Neural cell (in vitro differentiated cells): ENCODE data around the gene NKD2. TPM values are rescaled to one million over a fixed set of nuclear protein-coding genes. Genes with fewer than 3 reads are reported as not detected.

Source experiments
- H2AFZ ChIP-seq: fragments of 200-600, 300-800 bp; sonication (generic), shearing (Covaris generic); 2 replicates; pipeline ENCODE4 v1.6.0; 2014; ENCODE audit warnings: low read depth, mild to moderate bottlenecking, antibody characterized with exemption, low read length, moderate library complexity
- H3F3A ChIP-seq: fragments of 200-600 bp; shearing (Covaris generic); 2 replicates; pipeline ENCODE4 v1.6.1; 2016; ENCODE audit warnings: mild to moderate bottlenecking, moderate library complexity, mixed read lengths, antibody characterized with exemption, low read length; ENCODE audit not compliant: insufficient read depth, poor library complexity, severe bottlenecking
- H3K27ac ChIP-seq: fragments of 200-600, 300-800 bp; sonication (generic), shearing (Covaris generic); 2 replicates; pipeline ENCODE4 v1.5.1; 2014; ENCODE audit warnings: mild to moderate bottlenecking, low read length, moderate library complexity
- H3K27me3 ChIP-seq: fragments of 300-800, 200-600 bp; sonication (generic), shearing (Covaris generic); 2 replicates; pipeline ENCODE4 v1.6.0; 2014; ENCODE audit warnings: mild to moderate bottlenecking, low read depth, low read length, moderate library complexity; ENCODE audit not compliant: insufficient read depth
- H3K36me3 ChIP-seq: fragments of 300-800, 200-600 bp; sonication (generic), shearing (Covaris generic); 2 replicates; pipeline ENCODE4 v1.5.1; 2014; ENCODE audit warnings: mild to moderate bottlenecking, antibody characterized with exemption, low read length, moderate library complexity; ENCODE audit not compliant: insufficient read depth
- H3K4me2 ChIP-seq: fragments of 300-800, 200-600 bp; sonication (generic), shearing (Covaris generic); 2 replicates; pipeline ENCODE4 v1.6.0; 2014; ENCODE audit warnings: mild to moderate bottlenecking, low read length
- H3K4me3 ChIP-seq: fragments of 300-800, 200-600 bp; sonication (generic), shearing (Covaris generic); 2 replicates; pipeline ENCODE4 v1.5.1; 2014; ENCODE audit warnings: mild to moderate bottlenecking, low read length, moderate library complexity
- H3K79me2 ChIP-seq: fragments of 200-600 bp; shearing (Covaris generic); replicated peaks from 2 replicates; pipeline ENCODE4 v1.6.0; 2014; ENCODE audit warnings: mild to moderate bottlenecking, low read length, moderate library complexity; ENCODE audit not compliant: insufficient read depth
- H3K9ac ChIP-seq: fragments of 300-800, 200-600 bp; sonication (generic), shearing (Covaris generic); 2 replicates; pipeline ENCODE4 v1.6.1; 2016; ENCODE audit warnings: mild to moderate bottlenecking, low read length, mixed read lengths
- H3K9me2 ChIP-seq: fragments of 200-600 bp; shearing (Covaris generic); 2 replicates; pipeline ENCODE4 v1.6.1; 2016; ENCODE audit warnings: mild to moderate bottlenecking, low read length, mixed read lengths; ENCODE audit not compliant: insufficient read depth
- H3K9me3 ChIP-seq: fragments of 200-600, 300-800 bp; sonication (generic), shearing (Covaris generic); 2 replicates; pipeline ENCODE4 v1.6.1; 2016; ENCODE audit warnings: mild to moderate bottlenecking, mixed run types, low read length, moderate library complexity, mixed read lengths
- H4K20me1 ChIP-seq: fragments of 200-600 bp; shearing (Covaris generic); 2 replicates; pipeline ENCODE4 v1.6.1; 2016; ENCODE audit warnings: mild to moderate bottlenecking, mixed run types; ENCODE audit not compliant: insufficient read depth
- EP300 ChIP-seq: fragments of 450-650 bp; conservative IDR thresholded peaks from 2 replicates; pipeline ENCODE4 v1.6.1; 2014; ENCODE audit warnings: antibody characterized with exemption, mild to moderate bottlenecking, moderate library complexity; ENCODE audit not compliant: poor library complexity, severe bottlenecking
- EZH2 ChIP-seq: fragments of 200-600, 300-800 bp; shearing (Covaris generic), sonication (generic); IDR thresholded peaks from 2 replicates; pipeline ENCODE4 v1.6.1; 2014; ENCODE audit warnings: antibody characterized with exemption, low read length, borderline replicate concordance, mild to moderate bottlenecking; ENCODE audit not compliant: insufficient read depth, poor library complexity, severe bottlenecking
- MXI1 ChIP-seq: fragments of 450-650 bp; conservative IDR thresholded peaks from 2 replicates; pipeline ENCODE4 v1.6.1; 2014; ENCODE audit warnings: antibody characterized with exemption, mild to moderate bottlenecking; ENCODE audit not compliant: poor library complexity, severe bottlenecking
- POLR2AphosphoS5 ChIP-seq: IDR thresholded peaks from 2 replicates; pipeline ENCODE4 v1.6.1; 2012
- RAD21 ChIP-seq: fragments of 450-650 bp; conservative IDR thresholded peaks from 2 replicates; pipeline ENCODE4 v1.6.1; 2014; ENCODE audit warnings: antibody characterized with exemption, mild to moderate bottlenecking, moderate library complexity
- SMC3 ChIP-seq: fragments of 450-650 bp; conservative IDR thresholded peaks from 2 replicates; pipeline ENCODE4 v1.6.1; 2014; ENCODE audit warnings: antibody characterized with exemption, mild to moderate bottlenecking, moderate library complexity; ENCODE audit not compliant: poor library complexity
- TAF1 ChIP-seq: IDR thresholded peaks from 2 replicates; pipeline ENCODE4 v1.6.1; 2012; ENCODE audit warnings: low read depth
- polyA plus RNA-seq: library from polyadenylated mRNA; depleted of rRNA; stranded (reverse); fragments of >200 nt; gene quantifications from 2 replicates; pipeline ENCODE4 v1.2.3, GENCODE V29; 2014
- TF ChIP-seq, protein P1 (sequence below): IDR thresholded peaks from 2 replicates; pipeline ENCODE4 v1.6.1; 2012; ENCODE audit warnings: borderline replicate concordance
- TF ChIP-seq, protein P2 (sequence below): fragments of 450-650 bp; IDR thresholded peaks from 2 replicates; pipeline ENCODE4 v1.5.1; 2014; ENCODE audit warnings: antibody characterized with exemption, mild to moderate bottlenecking, moderate library complexity; ENCODE audit not compliant: poor library complexity, severe bottlenecking

The NKD2 gene
- polyA plus RNA-seq, 1 donor from 2014 or later, result 7.2 TPM

DNA sequence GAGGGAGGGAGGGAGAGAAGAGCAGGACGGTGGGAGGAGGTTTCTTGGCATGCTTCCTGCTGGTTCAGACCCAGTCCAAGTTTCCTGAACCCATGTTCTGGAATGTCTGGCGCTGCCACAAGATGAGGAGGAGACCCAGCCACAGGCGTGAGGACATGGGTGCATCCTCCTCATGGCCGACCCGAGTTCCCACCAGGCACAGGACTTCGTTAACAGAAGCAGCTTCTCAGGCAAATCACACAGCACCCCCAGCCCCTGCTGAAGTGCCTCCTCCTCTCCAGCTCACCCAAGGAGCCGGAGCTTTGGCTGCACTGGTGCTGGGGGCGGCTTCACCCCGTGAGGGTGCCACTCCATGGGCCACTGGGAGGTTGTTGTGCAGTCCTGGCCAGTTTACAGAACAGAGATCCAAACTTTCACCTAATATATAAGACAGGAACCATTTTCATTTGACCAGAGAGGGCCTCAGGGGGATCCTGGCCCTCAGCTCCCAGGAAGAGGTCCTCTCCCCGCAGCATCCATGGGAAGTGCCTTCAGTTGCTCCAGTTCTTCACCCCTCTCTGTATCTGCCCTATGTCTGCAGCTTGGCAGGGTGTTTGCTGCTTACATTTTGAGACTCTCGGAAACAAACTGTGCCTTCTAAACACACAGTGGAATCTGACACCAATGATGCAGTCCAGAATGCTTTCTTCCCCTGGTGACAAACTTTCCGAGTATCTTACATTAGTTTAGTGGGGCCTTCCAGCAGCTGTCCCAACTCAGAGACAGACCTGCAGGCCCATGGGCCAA, 10.2 kb upstream of the NKD2 start:
- Histone ChIP-seq H3K9me2 (no peaks in the 10 kb centered on the region), H3K27me3 (no peaks in the 10 kb centered on the region), H3K9me3 (no peaks in the 10 kb centered on the region), H3K27ac (no peak overlapping the region), H3K36me3 (no peaks in the 10 kb centered on the region), H3F3A (no peaks in the 10 kb centered on the region), H3K9ac (no peak overlapping the region), H3K79me2 (no peaks in the 10 kb centered on the region), H4K20me1 (no peaks in the 10 kb centered on the region), H2AFZ (no peak overlapping the region), H3K4me2 (no peak overlapping the region), H3K4me3 (no peak overlapping the region)
- TF ChIP-seq RAD21, result no peak
- no peak for TF ChIP-seq EP300
- no peak for TF ChIP-seq EZH2
- TF ChIP-seq, protein P1, sequence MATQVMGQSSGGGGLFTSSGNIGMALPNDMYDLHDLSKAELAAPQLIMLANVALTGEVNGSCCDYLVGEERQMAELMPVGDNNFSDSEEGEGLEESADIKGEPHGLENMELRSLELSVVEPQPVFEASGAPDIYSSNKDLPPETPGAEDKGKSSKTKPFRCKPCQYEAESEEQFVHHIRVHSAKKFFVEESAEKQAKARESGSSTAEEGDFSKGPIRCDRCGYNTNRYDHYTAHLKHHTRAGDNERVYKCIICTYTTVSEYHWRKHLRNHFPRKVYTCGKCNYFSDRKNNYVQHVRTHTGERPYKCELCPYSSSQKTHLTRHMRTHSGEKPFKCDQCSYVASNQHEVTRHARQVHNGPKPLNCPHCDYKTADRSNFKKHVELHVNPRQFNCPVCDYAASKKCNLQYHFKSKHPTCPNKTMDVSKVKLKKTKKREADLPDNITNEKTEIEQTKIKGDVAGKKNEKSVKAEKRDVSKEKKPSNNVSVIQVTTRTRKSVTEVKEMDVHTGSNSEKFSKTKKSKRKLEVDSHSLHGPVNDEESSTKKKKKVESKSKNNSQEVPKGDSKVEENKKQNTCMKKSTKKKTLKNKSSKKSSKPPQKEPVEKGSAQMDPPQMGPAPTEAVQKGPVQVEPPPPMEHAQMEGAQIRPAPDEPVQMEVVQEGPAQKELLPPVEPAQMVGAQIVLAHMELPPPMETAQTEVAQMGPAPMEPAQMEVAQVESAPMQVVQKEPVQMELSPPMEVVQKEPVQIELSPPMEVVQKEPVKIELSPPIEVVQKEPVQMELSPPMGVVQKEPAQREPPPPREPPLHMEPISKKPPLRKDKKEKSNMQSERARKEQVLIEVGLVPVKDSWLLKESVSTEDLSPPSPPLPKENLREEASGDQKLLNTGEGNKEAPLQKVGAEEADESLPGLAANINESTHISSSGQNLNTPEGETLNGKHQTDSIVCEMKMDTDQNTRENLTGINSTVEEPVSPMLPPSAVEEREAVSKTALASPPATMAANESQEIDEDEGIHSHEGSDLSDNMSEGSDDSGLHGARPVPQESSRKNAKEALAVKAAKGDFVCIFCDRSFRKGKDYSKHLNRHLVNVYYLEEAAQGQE, result no peak
- no peak for TF ChIP-seq MXI1
- no peak for TF ChIP-seq TAF1
- TF ChIP-seq SMC3, result no peak
- TF ChIP-seq, protein P2, sequence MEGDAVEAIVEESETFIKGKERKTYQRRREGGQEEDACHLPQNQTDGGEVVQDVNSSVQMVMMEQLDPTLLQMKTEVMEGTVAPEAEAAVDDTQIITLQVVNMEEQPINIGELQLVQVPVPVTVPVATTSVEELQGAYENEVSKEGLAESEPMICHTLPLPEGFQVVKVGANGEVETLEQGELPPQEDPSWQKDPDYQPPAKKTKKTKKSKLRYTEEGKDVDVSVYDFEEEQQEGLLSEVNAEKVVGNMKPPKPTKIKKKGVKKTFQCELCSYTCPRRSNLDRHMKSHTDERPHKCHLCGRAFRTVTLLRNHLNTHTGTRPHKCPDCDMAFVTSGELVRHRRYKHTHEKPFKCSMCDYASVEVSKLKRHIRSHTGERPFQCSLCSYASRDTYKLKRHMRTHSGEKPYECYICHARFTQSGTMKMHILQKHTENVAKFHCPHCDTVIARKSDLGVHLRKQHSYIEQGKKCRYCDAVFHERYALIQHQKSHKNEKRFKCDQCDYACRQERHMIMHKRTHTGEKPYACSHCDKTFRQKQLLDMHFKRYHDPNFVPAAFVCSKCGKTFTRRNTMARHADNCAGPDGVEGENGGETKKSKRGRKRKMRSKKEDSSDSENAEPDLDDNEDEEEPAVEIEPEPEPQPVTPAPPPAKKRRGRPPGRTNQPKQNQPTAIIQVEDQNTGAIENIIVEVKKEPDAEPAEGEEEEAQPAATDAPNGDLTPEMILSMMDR, result no peak
- no peak for TF ChIP-seq POLR2AphosphoS5

DNA sequence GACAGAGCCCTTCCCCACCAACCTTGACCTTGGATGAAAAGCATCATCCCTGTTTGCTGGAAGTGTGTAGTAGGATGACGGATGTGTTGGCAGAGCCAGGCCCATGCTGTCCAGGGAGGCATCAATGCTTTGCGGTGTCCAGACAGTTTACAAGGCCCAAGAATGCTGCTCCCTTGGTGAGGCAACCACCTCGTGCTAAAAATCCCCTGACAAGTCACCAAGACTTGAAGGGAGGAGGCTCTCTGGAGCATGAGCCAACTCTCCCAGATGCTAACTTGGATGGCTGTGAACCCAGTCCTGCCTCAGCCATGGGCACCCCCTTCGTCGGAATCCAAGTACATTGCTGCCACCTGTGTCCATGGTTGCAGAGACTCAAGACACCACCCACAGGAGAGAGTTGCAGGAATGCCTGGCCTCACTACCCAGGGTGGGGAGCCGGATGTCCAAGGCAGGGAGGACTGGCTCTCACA, 9.5 kb upstream of the NKD2 start:
- Histone ChIP-seq H3K27me3 (peaks cover 4% of the 10 kb centered on the region), H2AFZ (no peak overlapping the region), H4K20me1 (no peaks in the 10 kb centered on the region), H3K4me2 (no peak overlapping the region), H3K27ac (no peak overlapping the region), H3K36me3 (no peaks in the 10 kb centered on the region), H3K4me3 (no peak overlapping the region), H3F3A (no peaks in the 10 kb centered on the region), H3K9me3 (no peaks in the 10 kb centered on the region), H3K79me2 (no peaks in the 10 kb centered on the region), H3K9me2 (no peaks in the 10 kb centered on the region), H3K9ac (no peak overlapping the region)
- TF ChIP-seq RAD21, result no peak
- TF ChIP-seq EP300, result no peak
- TF ChIP-seq, protein P1, result no peak
- no peak for TF ChIP-seq MXI1
- TF ChIP-seq SMC3, result no peak
- TF ChIP-seq, protein P2, result no peak
- no peak for TF ChIP-seq POLR2AphosphoS5
- no peak for TF ChIP-seq EZH2
- TF ChIP-seq TAF1, result no peak
